ENCODE measurements around the gene SCFD2. TPM values are rescaled to one million over a fixed set of nuclear protein-coding genes. Genes with fewer than 3 reads are reported as not detected.
A peak's percentile ranks its signal among the peaks of the same experiment; 100 is the strongest.
"Not testable (repeated sequence)": the region's sequence is repeated elsewhere in the genome, so short reads cannot be mapped to it uniquely, and the experiment has no call there.

SCFD2 gene
- polyA plus RNA-seq, 1 donor: 8.2 TPM

DNA sequence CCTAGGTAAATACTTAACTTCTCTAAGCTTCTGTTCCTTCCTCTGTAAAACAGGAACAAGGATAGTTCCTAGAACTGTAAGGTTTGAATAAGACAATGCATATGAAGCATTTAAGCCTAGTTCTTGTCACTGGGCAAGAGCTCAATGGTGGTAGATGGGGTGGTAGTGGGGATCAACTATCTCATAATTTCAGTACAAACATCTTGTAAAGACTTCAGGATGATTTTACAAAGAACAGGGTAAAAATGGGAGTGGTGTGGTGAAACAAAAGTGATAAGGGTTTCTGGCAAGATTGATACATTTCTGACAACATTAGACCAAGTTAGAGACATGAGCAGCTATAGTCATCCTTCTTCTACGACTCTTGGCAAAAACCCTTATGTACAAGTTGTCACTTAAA, 137.8 kb downstream of the SCFD2 start:
- no peaks in the 10 kb centered on the region for H3K27me3 ChIP-seq (ENCODE audit: control insufficient read depth, insufficient read depth, low read length)
- H3K4me1 ChIP-seq (ENCODE audit: control insufficient read depth, insufficient read depth, low read length): no peaks in the 10 kb centered on the region
- no peak overlapping the region for H3K27ac ChIP-seq (ENCODE audit: low read length)
- no peak overlapping the region for H3K4me3 ChIP-seq (ENCODE audit: low read length)
- H3K9me3 ChIP-seq (ENCODE audit: control insufficient read depth, low read depth, low read length): no peaks in the 10 kb centered on the region
- no peaks in the 10 kb centered on the region for H3K36me3 ChIP-seq (ENCODE audit: control insufficient read depth, insufficient read depth, low read length)
- no CpG with 5 or more reads among the region's 1 CpG for WGBS (ENCODE audit: insufficient coverage, low lambda C conversion rate)
- no peak for DNase-seq

DNA sequence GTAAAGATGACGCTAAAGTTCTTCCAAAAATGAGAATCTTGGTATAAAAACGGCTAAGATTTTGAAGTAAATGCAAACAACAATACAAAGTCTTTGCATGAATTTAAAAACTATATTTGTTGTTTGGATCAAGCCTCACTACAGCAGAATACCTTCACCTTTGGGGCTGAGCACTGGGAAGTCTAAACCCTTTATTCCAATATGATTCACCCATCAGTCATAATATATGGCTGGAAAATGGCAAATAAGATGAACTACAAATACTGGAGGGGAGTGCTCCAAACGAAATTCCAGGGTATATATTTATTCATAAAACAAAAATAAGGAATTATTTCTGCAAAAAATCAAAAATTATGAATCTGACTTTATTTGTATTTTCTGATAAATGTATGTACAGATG, 138.4 kb downstream of the SCFD2 start:
- no peak for DNase-seq
- H3K27ac ChIP-seq (ENCODE audit: low read length): no peak overlapping the region
- H3K36me3 ChIP-seq (ENCODE audit: control insufficient read depth, insufficient read depth, low read length): no peaks in the 10 kb centered on the region
- H3K9me3 ChIP-seq (ENCODE audit: control insufficient read depth, low read depth, low read length): no peaks in the 10 kb centered on the region
- WGBS (ENCODE audit: insufficient coverage, low lambda C conversion rate): 100% methylated on average over 1 of the region's 3 CpGs
- H3K4me3 ChIP-seq (ENCODE audit: low read length): no peak overlapping the region
- H3K4me1 ChIP-seq (ENCODE audit: control insufficient read depth, insufficient read depth, low read length): no peaks in the 10 kb centered on the region
- no peaks in the 10 kb centered on the region for H3K27me3 ChIP-seq (ENCODE audit: control insufficient read depth, insufficient read depth, low read length)

DNA sequence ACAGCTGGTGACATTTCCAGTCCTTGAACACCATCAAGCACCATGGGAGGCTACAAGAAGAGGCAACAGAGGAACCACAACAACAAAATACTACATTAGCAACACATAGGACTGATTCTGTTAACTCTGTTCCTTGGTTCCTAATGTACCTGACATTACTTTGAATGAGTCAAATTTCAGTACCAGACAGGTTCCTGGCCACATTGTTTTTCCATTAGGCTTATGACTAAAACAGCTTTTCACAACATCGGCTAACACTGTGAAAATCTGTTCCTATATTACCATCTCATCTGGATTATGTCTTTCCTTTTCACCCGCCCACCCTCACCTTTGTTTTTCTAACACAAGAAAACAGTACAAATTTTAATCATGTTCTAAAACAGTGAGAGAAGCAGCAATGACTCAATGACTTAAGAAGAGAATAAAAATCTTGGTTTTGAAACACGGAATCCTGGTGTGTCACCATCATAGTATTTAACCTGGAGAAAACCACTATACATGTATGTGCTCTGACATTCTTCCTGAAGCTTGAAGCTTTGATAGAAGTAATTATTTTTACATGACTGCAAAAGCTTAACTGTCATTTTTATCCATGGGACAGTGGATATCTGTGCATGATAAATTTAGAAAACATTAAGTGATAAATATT, 143.9 kb downstream of the SCFD2 start:
- Histone ChIP-seq H3K27ac (ENCODE audit: low read length) (no peak overlapping the region), H3K27me3 (ENCODE audit: control insufficient read depth, insufficient read depth, low read length) (no peaks in the 10 kb centered on the region), H3K9me3 (ENCODE audit: control insufficient read depth, low read depth, low read length) (peaks cover 6% of the 10 kb centered on the region), H3K4me3 (ENCODE audit: low read length) (no peak overlapping the region), H3K36me3 (ENCODE audit: control insufficient read depth, insufficient read depth, low read length) (no peaks in the 10 kb centered on the region), H3K4me1 (ENCODE audit: control insufficient read depth, insufficient read depth, low read length) (no peaks in the 10 kb centered on the region)
- WGBS (ENCODE audit: insufficient coverage, low lambda C conversion rate): 100% methylated on average over 1 of the region's 3 CpGs
- no peak for DNase-seq

DNA sequence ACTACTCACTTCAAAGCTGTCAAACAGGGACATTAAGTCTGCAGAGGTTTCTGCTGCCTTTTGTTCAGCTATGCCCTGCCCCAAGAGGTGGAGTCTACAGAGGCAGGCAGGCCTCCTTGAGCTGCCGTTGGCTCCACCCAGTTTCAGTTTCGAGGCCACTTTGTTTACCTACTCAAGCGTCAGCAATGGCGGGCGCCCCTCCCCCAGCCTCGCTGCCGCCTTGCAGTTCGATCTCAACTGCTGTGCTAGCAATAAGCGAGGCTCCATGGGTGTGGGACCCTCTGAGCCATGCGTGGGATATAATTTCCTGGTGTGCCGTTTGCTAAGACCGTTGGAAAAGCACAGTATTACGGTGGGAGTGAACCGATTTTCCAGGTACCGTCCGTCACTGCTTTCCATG, 146.7 kb downstream of the SCFD2 start:
- no CpG with 5 or more reads among the region's 16 CpGs for WGBS (ENCODE audit: insufficient coverage, low lambda C conversion rate)
- not testable (repeated sequence) for H3K36me3 ChIP-seq (ENCODE audit: control insufficient read depth, insufficient read depth, low read length); H3K4me3 ChIP-seq (ENCODE audit: low read length); H3K27me3 ChIP-seq (ENCODE audit: control insufficient read depth, insufficient read depth, low read length); H3K9me3 ChIP-seq (ENCODE audit: control insufficient read depth, low read depth, low read length); H3K4me1 ChIP-seq (ENCODE audit: control insufficient read depth, insufficient read depth, low read length); H3K27ac ChIP-seq (ENCODE audit: low read length); DNase-seq

DNA sequence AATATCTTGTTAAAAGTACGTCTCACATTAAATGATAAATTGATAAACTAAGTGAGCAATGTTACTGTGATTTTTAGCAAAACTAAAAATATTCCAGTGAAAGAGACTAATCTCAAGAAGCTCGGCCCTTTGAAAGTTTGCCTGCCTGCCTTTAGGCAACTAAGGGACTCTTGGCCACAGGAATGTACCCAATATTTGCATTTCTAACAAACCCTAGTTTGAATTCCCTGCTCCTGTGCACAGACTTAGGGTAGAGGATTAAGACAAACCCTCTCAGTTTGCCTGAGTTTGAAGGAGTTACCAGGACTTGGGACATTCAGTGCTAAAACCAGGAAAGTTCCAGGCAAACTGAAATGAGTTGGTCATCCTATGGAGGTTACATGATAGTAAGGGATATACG, 157.1 kb downstream of the SCFD2 start:
- WGBS (ENCODE audit: insufficient coverage, low lambda C conversion rate): 89% methylated on average over 1 of the region's 3 CpGs

DNA sequence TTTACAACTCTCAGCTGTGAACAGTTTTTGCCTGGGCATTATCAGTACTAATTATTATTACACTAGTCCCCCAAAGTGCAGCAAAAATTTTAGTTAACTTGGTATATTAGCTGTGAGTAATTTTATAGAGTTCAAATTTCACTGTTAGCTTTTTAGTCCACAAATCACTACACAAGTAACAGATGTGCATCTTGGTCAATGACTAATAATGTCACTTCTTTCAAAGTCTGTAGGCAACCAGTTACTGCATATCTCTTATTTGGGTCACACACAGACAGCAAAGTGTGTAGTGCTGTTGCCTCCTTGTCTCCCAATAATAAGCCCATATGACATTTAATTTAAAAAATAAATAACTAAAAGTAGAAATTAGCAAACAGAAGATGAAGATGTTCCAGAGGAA, 159.9 kb downstream of the SCFD2 start:
- Histone ChIP-seq H3K4me1 (ENCODE audit: control insufficient read depth, insufficient read depth, low read length) (no peaks in the 10 kb centered on the region), H3K9me3 (ENCODE audit: control insufficient read depth, low read depth, low read length) (no peaks in the 10 kb centered on the region), H3K36me3 (ENCODE audit: control insufficient read depth, insufficient read depth, low read length) (no peaks in the 10 kb centered on the region), H3K27me3 (ENCODE audit: control insufficient read depth, insufficient read depth, low read length) (no peaks in the 10 kb centered on the region), H3K4me3 (ENCODE audit: low read length) (no peak overlapping the region), H3K27ac (ENCODE audit: low read length) (no peak overlapping the region)
- DNase-seq: no peak

More for the DNA sequence above, 157.1 kb downstream of the SCFD2 start:
- H3K4me3 ChIP-seq (ENCODE audit: low read length): no peak overlapping the region
- no peak for DNase-seq
- no peak overlapping the region for H3K27ac ChIP-seq (ENCODE audit: low read length)
- no peaks in the 10 kb centered on the region for H3K27me3 ChIP-seq (ENCODE audit: control insufficient read depth, insufficient read depth, low read length)
- H3K36me3 ChIP-seq (ENCODE audit: control insufficient read depth, insufficient read depth, low read length): no peaks in the 10 kb centered on the region
- H3K9me3 ChIP-seq (ENCODE audit: control insufficient read depth, low read depth, low read length): no peaks in the 10 kb centered on the region
- no peaks in the 10 kb centered on the region for H3K4me1 ChIP-seq (ENCODE audit: control insufficient read depth, insufficient read depth, low read length)

DNA sequence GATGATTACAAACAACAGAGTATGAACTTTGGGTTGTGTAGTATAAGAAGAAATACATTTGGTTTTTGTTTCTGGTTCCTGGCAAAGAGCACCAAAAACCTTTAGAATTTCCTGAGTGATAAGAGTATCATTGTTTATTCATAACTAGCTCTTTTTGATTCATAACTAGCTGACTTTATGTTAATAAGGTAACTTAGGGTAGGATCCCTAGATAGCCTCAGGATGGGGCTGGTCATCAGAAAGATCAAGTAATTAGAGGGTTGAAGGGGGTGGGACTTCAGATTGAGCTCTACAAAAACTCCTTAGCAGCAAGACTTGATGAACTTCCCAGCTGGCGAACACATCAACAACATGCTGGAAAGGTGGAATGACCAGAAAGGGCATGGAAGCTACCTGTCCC, 166.5 kb downstream of the SCFD2 start:
- Histone ChIP-seq H3K4me3 (ENCODE audit: low read length) (no peak overlapping the region), H3K9me3 (ENCODE audit: control insufficient read depth, low read depth, low read length) (no peaks in the 10 kb centered on the region), H3K27ac (ENCODE audit: low read length) (no peak overlapping the region), H3K36me3 (ENCODE audit: control insufficient read depth, insufficient read depth, low read length) (no peaks in the 10 kb centered on the region), H3K27me3 (ENCODE audit: control insufficient read depth, insufficient read depth, low read length) (no peaks in the 10 kb centered on the region), H3K4me1 (ENCODE audit: control insufficient read depth, insufficient read depth, low read length) (no peaks in the 10 kb centered on the region)
- WGBS (ENCODE audit: insufficient coverage, low lambda C conversion rate): no CpG with 5 or more reads among the region's 1 CpG
- DNase-seq: no peak

DNA sequence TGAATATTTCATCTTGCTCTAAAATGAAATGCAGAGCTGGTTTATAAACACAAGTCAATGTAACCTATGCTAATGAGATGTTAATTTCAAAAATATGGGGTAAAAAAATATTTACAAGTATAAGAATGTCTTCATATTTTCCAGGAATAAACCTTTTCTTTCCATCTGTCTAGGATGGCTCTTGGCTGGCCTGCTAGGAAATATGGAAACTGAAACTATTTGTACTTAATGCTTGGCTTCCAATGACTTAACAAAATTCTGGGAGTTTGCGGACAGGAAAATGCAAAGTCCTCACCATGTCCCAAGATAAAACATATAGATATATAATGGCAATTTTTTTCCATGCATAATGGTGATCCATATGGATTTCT, 168.1 kb downstream of the SCFD2 start:
- Histone ChIP-seq H3K4me3 (ENCODE audit: low read length) (no peak overlapping the region), H3K27me3 (ENCODE audit: control insufficient read depth, insufficient read depth, low read length) (no peaks in the 10 kb centered on the region), H3K9me3 (ENCODE audit: control insufficient read depth, low read depth, low read length) (no peaks in the 10 kb centered on the region), H3K4me1 (ENCODE audit: control insufficient read depth, insufficient read depth, low read length) (no peaks in the 10 kb centered on the region), H3K36me3 (ENCODE audit: control insufficient read depth, insufficient read depth, low read length) (no peaks in the 10 kb centered on the region), H3K27ac (ENCODE audit: low read length) (no peak overlapping the region)
- WGBS (ENCODE audit: insufficient coverage, low lambda C conversion rate): no CpG with 5 or more reads among the region's 1 CpG
- peak in 1 of 2 donors; percentile 26 for DNase-seq

DNA sequence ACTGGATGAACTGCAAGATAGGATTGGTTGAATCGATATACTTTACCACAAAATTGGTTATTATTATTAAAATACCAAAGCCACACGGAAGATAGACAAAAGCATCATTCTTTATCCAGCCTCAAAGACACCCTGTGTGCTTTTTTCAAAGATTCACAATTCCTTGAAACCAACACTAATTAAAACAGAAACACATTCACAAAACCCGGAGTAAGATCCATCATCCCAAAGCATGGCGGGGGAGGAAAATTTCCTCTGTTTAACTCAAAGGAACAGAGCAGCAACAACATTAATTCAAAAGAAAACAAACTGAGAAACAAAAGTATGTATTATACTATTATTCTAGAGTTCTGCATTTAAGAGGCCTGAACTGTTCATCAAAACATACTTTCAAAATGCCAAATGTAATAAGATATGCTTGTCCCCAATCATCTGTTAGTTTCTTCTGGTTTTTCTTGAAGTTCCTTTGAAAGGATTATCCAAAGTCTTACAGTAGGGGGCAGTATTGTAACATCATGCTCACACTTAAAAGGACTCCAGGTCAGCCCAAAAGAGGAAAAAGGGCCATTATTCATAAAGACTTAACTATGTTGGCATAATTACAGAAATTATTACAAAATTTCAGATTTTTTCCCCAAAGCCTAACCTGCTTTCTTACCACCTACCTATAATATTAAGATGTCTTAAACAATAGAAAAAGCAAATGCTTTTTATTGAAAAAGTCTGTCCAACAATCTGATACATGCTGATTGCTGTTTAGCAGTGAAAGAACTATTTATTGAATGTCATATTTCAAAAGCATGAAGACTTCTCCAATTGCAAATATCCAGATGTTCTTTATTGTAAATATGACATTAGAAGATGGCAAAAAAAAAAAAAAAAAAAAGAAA, 168.7 kb downstream of the SCFD2 start:
- Histone ChIP-seq H3K4me3 (ENCODE audit: low read length) (no peak overlapping the region), H3K36me3 (ENCODE audit: control insufficient read depth, insufficient read depth, low read length) (no peaks in the 10 kb centered on the region), H3K9me3 (ENCODE audit: control insufficient read depth, low read depth, low read length) (no peaks in the 10 kb centered on the region), H3K27me3 (ENCODE audit: control insufficient read depth, insufficient read depth, low read length) (no peaks in the 10 kb centered on the region), H3K27ac (ENCODE audit: low read length) (no peak overlapping the region), H3K4me1 (ENCODE audit: control insufficient read depth, insufficient read depth, low read length) (no peaks in the 10 kb centered on the region)
- DNase-seq: peak; percentile 40 to 59
- 20% methylated on average over 1 of the region's 4 CpGs for WGBS (ENCODE audit: insufficient coverage, low lambda C conversion rate)

DNA sequence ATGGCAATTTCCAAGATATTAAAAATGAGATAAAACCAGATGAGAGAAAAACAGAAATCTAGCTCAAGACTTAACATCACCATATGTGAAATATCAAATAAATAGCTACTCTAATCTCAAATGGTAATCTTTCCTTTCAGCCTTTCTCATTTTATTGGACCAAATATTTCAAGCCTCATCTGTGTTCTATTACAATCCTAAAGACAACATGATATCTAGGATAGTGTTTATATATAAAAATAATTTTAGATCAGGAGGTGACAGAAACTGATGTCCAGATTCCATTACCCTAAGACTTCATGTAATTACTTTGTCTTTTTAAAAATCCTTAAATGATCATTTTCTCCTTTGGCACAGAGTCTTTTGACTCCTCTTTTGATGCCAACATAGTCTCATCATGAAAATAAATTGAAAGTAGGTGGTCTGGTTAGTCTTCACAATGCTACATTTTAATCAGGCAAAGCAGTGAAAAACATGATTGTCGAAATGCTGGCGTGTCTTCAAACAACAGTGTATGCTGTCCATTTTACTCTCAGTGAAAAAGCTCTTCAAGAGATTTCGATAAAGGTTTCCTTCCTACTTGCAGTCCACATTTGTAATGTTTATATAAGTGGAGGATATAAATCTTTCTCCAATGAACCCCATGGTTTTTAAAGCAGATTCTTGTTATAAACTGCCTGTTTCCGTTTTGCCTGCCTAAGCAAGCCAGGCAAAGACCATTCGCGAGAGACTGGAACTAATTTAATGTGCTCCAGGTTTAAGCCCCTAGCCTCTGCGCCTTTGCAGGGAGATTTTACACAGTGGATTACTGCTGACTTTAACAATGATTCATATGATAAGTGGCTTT, 169.8 kb downstream of the SCFD2 start:
- Histone ChIP-seq H3K4me3 (ENCODE audit: low read length) (no peak overlapping the region), H3K36me3 (ENCODE audit: control insufficient read depth, insufficient read depth, low read length) (no peaks in the 10 kb centered on the region), H3K27me3 (ENCODE audit: control insufficient read depth, insufficient read depth, low read length) (no peaks in the 10 kb centered on the region), H3K4me1 (ENCODE audit: control insufficient read depth, insufficient read depth, low read length) (no peaks in the 10 kb centered on the region), H3K27ac (ENCODE audit: low read length) (no peak overlapping the region), H3K9me3 (ENCODE audit: control insufficient read depth, low read depth, low read length) (no peaks in the 10 kb centered on the region)
- no peak for DNase-seq
- WGBS (ENCODE audit: insufficient coverage, low lambda C conversion rate): no CpG with 5 or more reads among the region's 7 CpGs
